ENCODE data around the gene CLSTN2. TPM values are rescaled to one million over a fixed set of nuclear protein-coding genes. Genes with fewer than 3 reads are reported as not detected.

Gene CLSTN2
- polyA plus RNA-seq, 3 donors, result not detected

GRCh38 chr3:140499114-140499757 lies 564.3 kb downstream of the CLSTN2 start:
- DNase-seq, result no peak
- H3K4me3 Mint-ChIP-seq, result no peak overlapping the region
- no peak overlapping the region for H3K27ac ChIP-seq (ENCODE audit: low read depth in 1 of 2, low read length in 2 of 2)
- no peaks in the 10 kb centered on the region for H3K27me3 ChIP-seq (ENCODE audit: control insufficient read depth in 2 of 2, insufficient read depth in 2 of 2, low read length in 2 of 2)
- no peak overlapping the region for H3K4me3 ChIP-seq (replicated peaks in 1 of 3; ENCODE audit: low read depth in 2 of 3, low read length in 3 of 3)
- H3K79me2 ChIP-seq (ENCODE audit: insufficient read depth, low read length), result no peaks in the 10 kb centered on the region
- no peak overlapping the region for H3K9ac ChIP-seq (ENCODE audit: insufficient read depth, low read length, poor library complexity, severe bottlenecking)
- H3K27ac Mint-ChIP-seq, result no peak overlapping the region
- intact Hi-C loops (cut with micrococcal nuclease), result no loop called here
- H3K9me3 ChIP-seq (replicated peaks in 1 of 2; ENCODE audit: control insufficient read depth in 1 of 2, insufficient read depth in 1 of 2, low read length in 2 of 2), result no peaks in the 10 kb centered on the region
- no peaks in the 10 kb centered on the region for H3K4me1 ChIP-seq (ENCODE audit: control insufficient read depth in 1 of 2, insufficient read depth in 2 of 2, low read length in 2 of 2)
- no peaks in the 10 kb centered on the region for H3K36me3 Mint-ChIP-seq
- no peak for TF ChIP-seq CTCF (IDR thresholded peaks at IDR 0.05)
- peaks cover 0 to 5% (median 0%) of the 10 kb centered on the region in 7 donors for H3K9me3 Mint-ChIP-seq
- 33% methylated on average over 1 of the region's 1 CpG for WGBS (ENCODE audit: insufficient coverage)
- H2AFZ ChIP-seq (ENCODE audit: insufficient read depth, low read depth, low read length, poor library complexity, severe bottlenecking), result no peak overlapping the region
- no peak overlapping the region for H3K4me2 ChIP-seq (replicated peaks; ENCODE audit: extremely low read depth, low read length, poor library complexity, severe bottlenecking)
- H3K36me3 ChIP-seq (replicated peaks in 1 of 2; ENCODE audit: control insufficient read depth in 1 of 2, insufficient read depth in 2 of 2, low read length in 2 of 2), result no peaks in the 10 kb centered on the region
- peaks cover 0 to 6% (median 3%) of the 10 kb centered on the region in 3 donors for H3K27me3 Mint-ChIP-seq (ENCODE audit: low read depth in 3 of 3)
- peaks cover 3% of the 10 kb centered on the region for H3K4me1 Mint-ChIP-seq
- no peaks in the 10 kb centered on the region for H4K20me1 ChIP-seq (ENCODE audit: insufficient read depth, low read length)

GRCh38 chr3:140500473-140500872 lies 565.5 kb downstream of the CLSTN2 start:
- Histone ChIP-seq H2AFZ (ENCODE audit: insufficient read depth, low read depth, low read length, poor library complexity, severe bottlenecking) (no peak overlapping the region), H3K9me3 (replicated peaks in 1 of 2; ENCODE audit: control insufficient read depth in 1 of 2, insufficient read depth in 1 of 2, low read length in 2 of 2) (no peaks in the 10 kb centered on the region), H4K20me1 (ENCODE audit: insufficient read depth, low read length) (no peaks in the 10 kb centered on the region), H3K9ac (ENCODE audit: insufficient read depth, low read length, poor library complexity, severe bottlenecking) (no peak overlapping the region), H3K27me3 (ENCODE audit: control insufficient read depth in 2 of 2, insufficient read depth in 2 of 2, low read length in 2 of 2) (no peaks in the 10 kb centered on the region), H3K4me3 (replicated peaks in 1 of 3; ENCODE audit: low read depth in 2 of 3, low read length in 3 of 3) (no peak overlapping the region), H3K36me3 (replicated peaks in 1 of 2; ENCODE audit: control insufficient read depth in 1 of 2, insufficient read depth in 2 of 2, low read length in 2 of 2) (no peaks in the 10 kb centered on the region), H3K4me2 (replicated peaks; ENCODE audit: extremely low read depth, low read length, poor library complexity, severe bottlenecking) (no peak overlapping the region), H3K4me1 (ENCODE audit: control insufficient read depth in 1 of 2, insufficient read depth in 2 of 2, low read length in 2 of 2) (no peaks in the 10 kb centered on the region), H3K27ac (ENCODE audit: low read depth in 1 of 2, low read length in 2 of 2) (no peak overlapping the region), H3K79me2 (ENCODE audit: insufficient read depth, low read length) (no peaks in the 10 kb centered on the region)
- WGBS (ENCODE audit: insufficient coverage), result no CpG with 5 or more reads among the region's 2 CpGs
- peaks cover 3% of the 10 kb centered on the region for H3K4me1 Mint-ChIP-seq
- intact Hi-C loops (cut with micrococcal nuclease), result no loop called here
- no peak for DNase-seq
- H3K4me3 Mint-ChIP-seq, result no peak overlapping the region
- H3K27me3 Mint-ChIP-seq (ENCODE audit: low read depth in 3 of 3), result peaks cover 3 to 6% (median 4%) of the 10 kb centered on the region in 3 donors
- TF ChIP-seq CTCF (IDR thresholded peaks at IDR 0.05), result no peak
- peaks cover 0 to 5% (median 0%) of the 10 kb centered on the region in 7 donors for H3K9me3 Mint-ChIP-seq
- no peaks in the 10 kb centered on the region for H3K36me3 Mint-ChIP-seq
- H3K27ac Mint-ChIP-seq, result no peak overlapping the region
